H1 (cell line): ENCODE measurements around the gene TRMT61A.

Experiments
- ASH2L ChIP-seq: fragments of 200-600, 300-600 bp; sonication (generic); IDR thresholded peaks from one replicate; pipeline ENCODE4 v1.7.1; 2017; ENCODE audit warnings: low read length
- CBX8 ChIP-seq: fragments of 300-800, 300-1000 bp; sonication (generic); IDR thresholded peaks from 2 replicates; pipeline ENCODE4 v1.7.1; 2016; ENCODE audit warnings: low read depth, low read length, borderline replicate concordance
- CEBPB ChIP-seq: IDR thresholded peaks from 2 replicates; pipeline ENCODE4 v1.6.1; 2012; ENCODE audit warnings: low read depth, low read length
- CHD7 ChIP-seq: fragments of 300-600 bp; sonication (generic); IDR thresholded peaks from 2 replicates; pipeline ENCODE4 v1.7.1; 2012; ENCODE audit warnings: low read length, moderate library complexity, mild to moderate bottlenecking, inconsistent platforms; ENCODE audit not compliant: insufficient replicate concordance
- CTCF ChIP-seq, 3 experiments: IDR thresholded peaks; 1 replicate in 2 of 3; 2 replicates in 1 of 3; pipeline versions ENCODE4 v1.5.1 to v1.6.1; 2011; ENCODE audit warnings: low read length in 3 of 3, mild to moderate bottlenecking in 3 of 3, inconsistent platforms in 2 of 3, low read depth in 1 of 3, moderate library complexity in 1 of 3; ENCODE audit not compliant: insufficient read depth in 1 of 3; ENCODE audit errors: control extremely low read depth in 1 of 3
- EP300 ChIP-seq, 2 experiments: IDR thresholded peaks; 1 replicate in 1 of 2; 2 replicates in 1 of 2; pipeline ENCODE4 v1.6.1; 2011 to 2012; ENCODE audit warnings: low read depth in 2 of 2, low read length in 2 of 2, mild to moderate bottlenecking in 2 of 2, borderline replicate concordance in 1 of 2, inconsistent platforms in 1 of 2, moderate library complexity in 1 of 2
- EZH2 ChIP-seq: fragments of 200-600 bp; sonication (generic); IDR thresholded peaks from 2 replicates; pipeline ENCODE4 v1.7.1; 2012; ENCODE audit warnings: low read depth, mild to moderate bottlenecking, moderate library complexity, low read length, inconsistent platforms; ENCODE audit not compliant: severe bottlenecking
- JUND ChIP-seq: IDR thresholded peaks from 2 replicates; pipeline ENCODE4 v1.6.1; 2011; ENCODE audit warnings: mild to moderate bottlenecking, improper control_type of control experiment, low read length
- POLR2A ChIP-seq, 2 experiments: IDR thresholded peaks; 1 replicate in 1 of 2; 2 replicates in 1 of 2; pipeline ENCODE4 v1.6.1; 2011; ENCODE audit warnings: low read depth in 2 of 2, low read length in 2 of 2, mild to moderate bottlenecking in 2 of 2; ENCODE audit errors: control extremely low read depth in 1 of 2
- POLR2AphosphoS5 ChIP-seq: IDR thresholded peaks from 2 replicates; pipeline ENCODE4 v1.6.1; 2011; ENCODE audit warnings: low read depth, low read length
- RAD21 ChIP-seq, 2 experiments: IDR thresholded peaks in 1 of 2; conservative IDR thresholded peaks in 1 of 2; 2 replicates each; pipeline ENCODE4 v1.6.1; 2011; ENCODE audit warnings: low read depth in 2 of 2, low read length in 2 of 2, improper control_type of control experiment in 1 of 2, inconsistent platforms in 1 of 2, mild to moderate bottlenecking in 1 of 2, moderate library complexity in 1 of 2
- SIX5 ChIP-seq: IDR thresholded peaks from 2 replicates; pipeline ENCODE4 v1.6.1; 2011; ENCODE audit warnings: mild to moderate bottlenecking, low read depth, low read length
- TEAD4 ChIP-seq: IDR thresholded peaks from 2 replicates; pipeline ENCODE4 v1.6.1; 2012; ENCODE audit warnings: low read depth, low read length, inconsistent platforms, mixed read lengths
- TF ChIP-seq, protein P1 (sequence below): IDR thresholded peaks from 2 replicates; pipeline ENCODE4 v1.6.1; 2012; ENCODE audit warnings: low read length, inconsistent platforms

GRCh38 chr14:103521438-103521950 is 7.5 kb upstream of the TRMT61A start:
- TF ChIP-seq RAD21 (IDR thresholded peaks at IDR 0.05 in 1 of 2, conservative IDR thresholded peaks at IDR 0.05 in 1 of 2; ENCODE audit: low read depth in 2 of 2, low read length in 2 of 2) = no peak
- TF ChIP-seq JUND = no peak
- TF ChIP-seq POLR2AphosphoS5 = no peak; the same call in 1 of the 2 replicates
- TF ChIP-seq CTCF (IDR thresholded peaks at IDR 0.05; ENCODE audit: control extremely low read depth in 1 of 3, insufficient read depth in 1 of 3, low read depth in 1 of 3, low read length in 3 of 3) = no peak
- TF ChIP-seq TEAD4 = no peak
- TF ChIP-seq CHD7 = no peak
- no peak for TF ChIP-seq CBX8
- TF ChIP-seq POLR2A (IDR thresholded peaks at IDR 0.05; ENCODE audit: control extremely low read depth in 1 of 2, low read depth in 2 of 2, low read length in 2 of 2) = no peak
- TF ChIP-seq EP300 (IDR thresholded peaks at IDR 0.05; ENCODE audit: borderline replicate concordance in 1 of 2, low read depth in 2 of 2, low read length in 2 of 2) = no peak
- TF ChIP-seq, protein P1, sequence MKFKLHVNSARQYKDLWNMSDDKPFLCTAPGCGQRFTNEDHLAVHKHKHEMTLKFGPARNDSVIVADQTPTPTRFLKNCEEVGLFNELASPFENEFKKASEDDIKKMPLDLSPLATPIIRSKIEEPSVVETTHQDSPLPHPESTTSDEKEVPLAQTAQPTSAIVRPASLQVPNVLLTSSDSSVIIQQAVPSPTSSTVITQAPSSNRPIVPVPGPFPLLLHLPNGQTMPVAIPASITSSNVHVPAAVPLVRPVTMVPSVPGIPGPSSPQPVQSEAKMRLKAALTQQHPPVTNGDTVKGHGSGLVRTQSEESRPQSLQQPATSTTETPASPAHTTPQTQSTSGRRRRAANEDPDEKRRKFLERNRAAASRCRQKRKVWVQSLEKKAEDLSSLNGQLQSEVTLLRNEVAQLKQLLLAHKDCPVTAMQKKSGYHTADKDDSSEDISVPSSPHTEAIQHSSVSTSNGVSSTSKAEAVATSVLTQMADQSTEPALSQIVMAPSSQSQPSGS = no peak
- TF ChIP-seq EZH2 = no peak
- TF ChIP-seq SIX5 = no peak
- TF ChIP-seq ASH2L = no peak
- TF ChIP-seq CEBPB = no peak
